Measurements from ENCODE around the gene MS4A2.

The MS4A2 gene

GRCh38 chr11:60131912-60132311, 43.4 kb downstream of the MS4A2 start:
- DNase-seq (ENCODE audit: low spot score) = no peak
- H3K4me3 ChIP-seq = no peak overlapping the region
- no peak for TF ChIP-seq CTCF (IDR thresholded peaks at IDR 0.05)
- H3K27ac ChIP-seq = no peak overlapping the region

GRCh38 chr11:60133917-60134316, 45.5 kb downstream of the MS4A2 start:
- no peak for TF ChIP-seq CTCF (IDR thresholded peaks at IDR 0.05)
- DNase-seq (ENCODE audit: low spot score) = no peak
- Histone ChIP-seq H3K27ac (no peak overlapping the region), H3K4me3 (no peak overlapping the region)

- H3K27ac ChIP-seq = no peak overlapping the region
- no peak overlapping the region for H3K4me3 ChIP-seq
- DNase-seq (ENCODE audit: low spot score) = no peak
- no peak for TF ChIP-seq CTCF (IDR thresholded peaks at IDR 0.05)
Measured at GRCh38 chr11:60143768-60144167, 55.3 kb downstream of the MS4A2 start.

GRCh38 chr11:60145677-60146076, 57.2 kb downstream of the MS4A2 start:
- Histone ChIP-seq H3K27ac (no peak overlapping the region), H3K4me3 (no peak overlapping the region)
- TF ChIP-seq CTCF (IDR thresholded peaks at IDR 0.05) = no peak
- no peak for DNase-seq (ENCODE audit: low spot score)

Data from coronary artery (tissue), 2 donors.